Measurements from ENCODE around the gene LRP3. TPM values are rescaled to one million over a fixed set of nuclear protein-coding genes. Genes with fewer than 3 reads are reported as not detected.

Gene LRP3
- total and polyA plus RNA-seq, 2 of the 13 experiments (the other 11 are each of a cell fraction or from before 2014, with no cell fraction given) = 17.6 to 51.6 TPM

- TF ChIP-seq GMEB2 (CRISPR knock-in tag; IDR thresholded peaks at IDR 0.05; ENCODE audit: low read depth) (no peak), TSC22D2 (CRISPR knock-in tag; IDR thresholded peaks at IDR 0.05; ENCODE audit: borderline replicate concordance) (peak; percentile 18; the same call in 1 of the 2 replicates), NFKB2 (CRISPR knock-in tag; IDR thresholded peaks at IDR 0.05; ENCODE audit: borderline replicate concordance) (no peak), ATF7-NPFF (CRISPR knock-in tag; IDR thresholded peaks at IDR 0.05; ENCODE audit: low read depth) (no peak), FOXJ3 (CRISPR knock-in tag; IDR thresholded peaks at IDR 0.05; ENCODE audit: borderline replicate concordance) (peak; percentile 88; the same call in 1 of the 2 replicates), TAF1 (CRISPR knock-in tag; IDR thresholded peaks at IDR 0.05) (peak; percentile 92), THAP9 (CRISPR knock-in tag; IDR thresholded peaks at IDR 0.05; ENCODE audit: borderline replicate concordance) (peak; percentile 74; the same call in 1 of the 2 replicates), ZFP62 (CRISPR knock-in tag; IDR thresholded peaks at IDR 0.05) (0 out of 2 replicates have a peak, but pooled peaks have one; percentile 21), ZBTB20 (CRISPR knock-in tag; IDR thresholded peaks at IDR 0.05; ENCODE audit: borderline replicate concordance, low read depth) (peak; percentile 36; the same call in 1 of the 2 replicates), KDM4B (CRISPR knock-in tag; IDR thresholded peaks at IDR 0.05) (no peak), DMAP1 (CRISPR knock-in tag; IDR thresholded peaks at IDR 0.05) (peak; percentile 76), PAF1 (CRISPR knock-in tag; IDR thresholded peaks at IDR 0.05) (no peak), ZNF678 (CRISPR knock-in tag; IDR thresholded peaks at IDR 0.05) (no peak; the same call in 1 of the 2 replicates), ZBED4 (CRISPR knock-in tag; IDR thresholded peaks at IDR 0.05; ENCODE audit: borderline replicate concordance) (peak; percentile 56)
- TF ChIP-seq, protein P1, sequence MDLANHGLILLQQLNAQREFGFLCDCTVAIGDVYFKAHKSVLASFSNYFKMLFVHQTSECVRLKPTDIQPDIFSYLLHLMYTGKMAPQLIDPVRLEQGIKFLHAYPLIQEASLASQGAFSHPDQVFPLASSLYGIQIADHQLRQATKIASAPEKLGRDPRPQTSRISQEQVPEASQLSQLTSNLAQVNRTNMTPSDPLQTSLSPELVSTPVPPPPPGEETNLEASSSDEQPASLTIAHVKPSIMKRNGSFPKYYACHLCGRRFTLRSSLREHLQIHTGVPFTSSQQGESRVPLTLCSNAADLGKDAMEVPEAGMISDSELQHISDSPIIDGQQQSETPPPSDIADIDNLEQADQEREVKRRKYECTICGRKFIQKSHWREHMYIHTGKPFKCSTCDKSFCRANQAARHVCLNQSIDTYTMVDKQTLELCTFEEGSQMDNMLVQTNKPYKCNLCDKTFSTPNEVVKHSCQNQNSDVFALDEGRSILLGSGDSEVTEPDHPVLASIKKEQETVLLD (CRISPR knock-in tag; IDR thresholded peaks at IDR 0.05; ENCODE audit: low read depth) = no peak
- TF ChIP-seq, protein P2, sequence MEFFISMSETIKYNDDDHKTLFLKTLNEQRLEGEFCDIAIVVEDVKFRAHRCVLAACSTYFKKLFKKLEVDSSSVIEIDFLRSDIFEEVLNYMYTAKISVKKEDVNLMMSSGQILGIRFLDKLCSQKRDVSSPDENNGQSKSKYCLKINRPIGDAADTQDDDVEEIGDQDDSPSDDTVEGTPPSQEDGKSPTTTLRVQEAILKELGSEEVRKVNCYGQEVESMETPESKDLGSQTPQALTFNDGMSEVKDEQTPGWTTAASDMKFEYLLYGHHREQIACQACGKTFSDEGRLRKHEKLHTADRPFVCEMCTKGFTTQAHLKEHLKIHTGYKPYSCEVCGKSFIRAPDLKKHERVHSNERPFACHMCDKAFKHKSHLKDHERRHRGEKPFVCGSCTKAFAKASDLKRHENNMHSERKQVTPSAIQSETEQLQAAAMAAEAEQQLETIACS (CRISPR knock-in tag; IDR thresholded peaks at IDR 0.05) = no peak; the same call in none of the 2 replicates
Observed at GRCh38 chr19:33176670-33177416, 17.3 kb upstream of the LRP3 start (continued).
